RWPE2 (cell line): ENCODE data around the gene FBXL7.

Source experiments
- ATAC-seq: fragments of 200-7000 bp; cut with Tn5 transposase; 3 replicates; pipeline ENCODE4 v1.9.1; 2021; ENCODE audit warnings: low read depth
- DNase-seq: peaks from one replicate; pipeline ENCODE4 v3.0.0-alpha.2; 2020; ENCODE audit warnings: low spot score
- H3K27ac ChIP-seq: fragments of 450-650 bp; 2 replicates; pipeline ENCODE4 v1.5.1; 2017; ENCODE audit warnings: mild to moderate bottlenecking; ENCODE audit not compliant: poor library complexity, severe bottlenecking
- H3K27me3 ChIP-seq: fragments of 250-450 bp; sonication (Bioruptor Pico); 2 replicates; pipeline ENCODE4 v1.5.1; 2021; ENCODE audit warnings: mild to moderate bottlenecking, moderate library complexity; ENCODE audit not compliant: insufficient read depth, poor library complexity, severe bottlenecking
- H3K36me3 ChIP-seq: fragments of 250-450 bp; sonication (Bioruptor Pico); 2 replicates; pipeline ENCODE4 v1.5.1; 2020; ENCODE audit warnings: low read depth, mild to moderate bottlenecking, moderate library complexity
- H3K4me1 ChIP-seq: fragments of 250-450 bp; sonication (Bioruptor Pico); 2 replicates; pipeline ENCODE4 v1.5.1; 2021; ENCODE audit warnings: mild to moderate bottlenecking, moderate library complexity; ENCODE audit not compliant: insufficient read depth, poor library complexity, severe bottlenecking
- H3K4me3 ChIP-seq: fragments of 250-450 bp; sonication (Bioruptor Pico); 2 replicates; pipeline ENCODE4 v1.5.1; 2021; ENCODE audit warnings: mild to moderate bottlenecking, moderate library complexity; ENCODE audit not compliant: severe bottlenecking
- H3K9me3 ChIP-seq: fragments of 250-450 bp; sonication (Bioruptor Pico); 2 replicates; pipeline ENCODE4 v1.5.1; 2021; ENCODE audit warnings: mild to moderate bottlenecking, moderate library complexity; ENCODE audit not compliant: severe bottlenecking
- CTCF ChIP-seq: fragments of 450-650 bp; IDR thresholded peaks from one replicate; pipeline ENCODE4 v1.5.1; 2017; ENCODE audit warnings: mild to moderate bottlenecking, moderate library complexity; ENCODE audit not compliant: poor library complexity, severe bottlenecking

Gene FBXL7

GRCh38 chr5:15674716-15675115, 174.7 kb downstream of the FBXL7 start:
- Histone ChIP-seq H3K27ac (no peak overlapping the region), H3K4me3 (no peak overlapping the region), H3K4me1 (no peaks in the 10 kb centered on the region), H3K36me3 (no peaks in the 10 kb centered on the region), H3K27me3 (peaks cover 9% of the 10 kb centered on the region), H3K9me3 (no peaks in the 10 kb centered on the region)
- no peak for TF ChIP-seq CTCF
- DNase-seq (no peak), ATAC-seq (no peak)

GRCh38 chr5:15676591-15676990, 176.6 kb downstream of the FBXL7 start:
- H3K27ac ChIP-seq = no peak overlapping the region
- DNase-seq = no peak
- no peaks in the 10 kb centered on the region for H3K4me1 ChIP-seq
- no peak for ATAC-seq
- TF ChIP-seq CTCF = no peak
- H3K27me3 ChIP-seq = peaks cover 9% of the 10 kb centered on the region
- no peak overlapping the region for H3K4me3 ChIP-seq
- no peaks in the 10 kb centered on the region for H3K9me3 ChIP-seq
- H3K36me3 ChIP-seq = no peaks in the 10 kb centered on the region

GRCh38 chr5:15679161-15679560, 179.2 kb downstream of the FBXL7 start:
- Histone ChIP-seq H3K4me1 (no peaks in the 10 kb centered on the region), H3K27me3 (peaks cover 9% of the 10 kb centered on the region), H3K36me3 (no peaks in the 10 kb centered on the region), H3K27ac (no peak overlapping the region), H3K4me3 (no peak overlapping the region), H3K9me3 (no peaks in the 10 kb centered on the region)
- no peak for ATAC-seq
- TF ChIP-seq CTCF = no peak
- DNase-seq = no peak

- no peak for TF ChIP-seq CTCF
Observed at GRCh38 chr5:15680455-15680854, 180.5 kb downstream of the FBXL7 start.

GRCh38 chr5:15682122-15682521, 182.1 kb downstream of the FBXL7 start:
- H3K4me1 ChIP-seq = no peaks in the 10 kb centered on the region
- H3K9me3 ChIP-seq = no peaks in the 10 kb centered on the region
- H3K36me3 ChIP-seq = no peaks in the 10 kb centered on the region
- TF ChIP-seq CTCF = no peak
- DNase-seq (no peak), ATAC-seq (no peak)
- no peaks in the 10 kb centered on the region for H3K27me3 ChIP-seq
- H3K4me3 ChIP-seq = no peak overlapping the region
- H3K27ac ChIP-seq = no peak overlapping the region

More at GRCh38 chr5:15680455-15680854, 180.5 kb downstream of the FBXL7 start:
- Histone ChIP-seq H3K4me3 (no peak overlapping the region), H3K36me3 (no peaks in the 10 kb centered on the region), H3K27ac (no peak overlapping the region), H3K27me3 (no peaks in the 10 kb centered on the region), H3K4me1 (no peaks in the 10 kb centered on the region), H3K9me3 (no peaks in the 10 kb centered on the region)
- ATAC-seq (no peak), DNase-seq (no peak)
